Endodermal cell (in vitro differentiated cells): ENCODE results near the gene FOXO6. TPM values are rescaled to one million over a fixed set of nuclear protein-coding genes. Genes with fewer than 3 reads are reported as not detected.
A peak's percentile ranks its signal among the peaks of the same experiment; 100 is the strongest.
"Not testable (repeated sequence)": the region's sequence is repeated elsewhere in the genome, so short reads cannot be mapped to it uniquely, and the experiment has no call there.

ENCODE experiments used
- DNase-seq: peaks from one replicate; pipeline ENCODE4 v3.0.0-alpha.2; 2017
- H3K27ac ChIP-seq: 2 replicates; pipeline ENCODE4 v1.5.1; 2013; ENCODE audit warnings: mild to moderate bottlenecking, low read depth, low read length, moderate library complexity
- H3K27me3 ChIP-seq: 2 replicates; pipeline ENCODE4 v1.6.1; 2013; ENCODE audit warnings: mild to moderate bottlenecking, low read length, moderate library complexity; ENCODE audit not compliant: insufficient read depth, control insufficient read depth, poor library complexity, severe bottlenecking
- H3K36me3 ChIP-seq: 2 replicates; pipeline ENCODE4 v1.7.0; 2013; ENCODE audit warnings: mild to moderate bottlenecking, low read length, moderate library complexity; ENCODE audit not compliant: control insufficient read depth, insufficient read depth
- H3K4me1 ChIP-seq: one replicate; pipeline ENCODE4 v1.7.0; 2013; ENCODE audit warnings: low read length; ENCODE audit not compliant: control insufficient read depth, insufficient read depth
- H3K4me3 ChIP-seq: 2 replicates; pipeline ENCODE4 v1.5.1; 2013; ENCODE audit warnings: mild to moderate bottlenecking, low read length, moderate library complexity
- H3K9ac ChIP-seq: 2 replicates; pipeline ENCODE4 v1.6.1; 2013; ENCODE audit warnings: mild to moderate bottlenecking, low read length, moderate library complexity; ENCODE audit not compliant: poor library complexity, severe bottlenecking; ENCODE audit errors: extremely low read depth
- H3K9me3 ChIP-seq: 2 replicates; pipeline ENCODE4 v1.6.1; 2013; ENCODE audit warnings: mild to moderate bottlenecking, low read length, moderate library complexity; ENCODE audit not compliant: control insufficient read depth
- H3K27ac Mint-ChIP-seq: 2 replicates; pipeline ENCODE4 v1.8.0; 2020; ENCODE audit warnings: mixed read lengths
- H3K27me3 Mint-ChIP-seq: 2 replicates; pipeline ENCODE4 v1.8.0; 2021; ENCODE audit warnings: mild to moderate bottlenecking, mixed read lengths; ENCODE audit not compliant: insufficient read depth
- H3K36me3 Mint-ChIP-seq: 2 replicates; pipeline ENCODE4 v1.8.0; 2020; ENCODE audit warnings: low read depth, mixed read lengths
- H3K4me1 Mint-ChIP-seq: 2 replicates; pipeline ENCODE4 v1.8.0; 2020; ENCODE audit warnings: mixed read lengths
- H3K4me3 Mint-ChIP-seq: 2 replicates; pipeline ENCODE4 v1.8.0; 2020; ENCODE audit warnings: mild to moderate bottlenecking, moderate library complexity, mixed read lengths
- H3K9me3 Mint-ChIP-seq: 2 replicates; pipeline ENCODE4 v1.8.0; 2020; ENCODE audit warnings: mild to moderate bottlenecking, mixed read lengths
- WGBS, 2 experiments: methylation state at CpG; one replicate each; pipeline versions ENCODE4 v1.1.5 to v1.1.7; 2013; ENCODE audit warnings: missing lambda C conversion rate in 2 of 2, mixed read lengths in 1 of 2; ENCODE audit not compliant: insufficient coverage in 1 of 2, insufficient read length in 1 of 2; 5-methylcytosine and 5-hydroxymethylcytosine counted together
- total RNA-seq, 2 donors: library from RNA; stranded (reverse); fragmentation: NEBNext Ultra II Directional in 1 of 2; extraction: Animal tissue kit (Norgen Biotek cat#: 25700) in 1 of 2; gene quantifications; 2 replicates in 1 of 2; 3 replicates in 1 of 2; pipeline ENCODE4 v1.2.1, GENCODE V29; 2021
- TF ChIP-seq, protein P1 (sequence below): fragments of 200-600 bp; sonication (generic); conservative IDR thresholded peaks from 2 replicates; pipeline ENCODE4 v1.5.0; 2021; ENCODE audit warnings: antibody characterized with exemption, mild to moderate bottlenecking

The FOXO6 gene
- total RNA-seq, 2 donors from 2014 or later = 1.7 to 1.8 TPM

DNA sequence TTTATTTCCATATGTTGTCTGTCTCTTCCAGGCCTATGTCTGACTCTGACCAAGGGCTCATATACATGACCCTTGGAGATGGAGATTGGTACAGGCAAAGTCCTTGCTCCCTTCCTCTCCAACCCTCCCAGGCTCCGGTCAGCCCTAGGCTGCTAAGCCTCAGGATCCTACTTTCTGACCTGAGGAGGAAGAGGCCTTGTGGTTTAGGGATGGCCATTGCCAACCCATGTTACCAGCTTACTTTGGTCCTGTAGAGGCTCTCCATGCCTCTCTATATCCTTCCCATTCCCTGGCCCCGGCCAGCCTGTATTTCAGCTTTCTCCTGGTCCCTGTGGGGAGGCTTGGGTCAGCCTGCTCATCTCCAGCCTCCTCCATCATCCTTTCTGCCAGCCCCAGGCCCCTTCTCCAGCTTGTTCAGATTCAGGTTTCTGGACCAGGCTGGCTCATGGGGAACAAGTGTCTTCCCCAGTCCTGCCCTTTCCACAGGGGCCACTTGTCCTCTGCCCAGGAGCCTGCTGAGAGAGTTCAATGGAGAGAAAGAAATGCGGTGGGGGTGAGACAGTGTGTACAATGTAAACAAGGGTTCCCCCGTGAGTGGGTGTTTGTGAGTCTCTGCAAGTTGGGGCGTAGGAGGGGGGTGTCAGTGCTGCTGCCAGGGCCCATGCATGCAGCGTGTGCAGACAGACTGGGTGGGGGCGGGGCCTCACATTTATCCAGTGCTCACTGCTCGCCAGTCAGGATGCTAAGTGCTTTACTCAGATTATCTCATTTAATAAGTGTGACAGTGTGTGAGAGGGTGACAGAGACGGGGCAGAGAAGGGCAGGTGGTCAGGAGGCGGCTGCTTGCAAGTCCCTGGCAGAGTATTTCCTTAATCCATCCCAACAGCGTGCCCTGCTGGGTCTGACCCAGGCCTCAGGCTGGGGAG is 31.3 kb upstream of the FOXO6 start:
- Mint-ChIP-seq H3K36me3 (no peaks in the 10 kb centered on the region), H3K4me3 (no peak overlapping the region), H3K4me1 (peaks cover 5% of the 10 kb centered on the region), H3K27me3 (no peaks in the 10 kb centered on the region), H3K9me3 (peaks cover 10% of the 10 kb centered on the region), H3K27ac (no peak overlapping the region)
- Histone ChIP-seq H3K9me3 (peaks cover 5% of the 10 kb centered on the region), H3K27me3 (no peaks in the 10 kb centered on the region), H3K4me1 (no peaks in the 10 kb centered on the region), H3K9ac (no peak overlapping the region), H3K36me3 (no peaks in the 10 kb centered on the region), H3K27ac (no peak overlapping the region), H3K4me3 (no peak overlapping the region)
- TF ChIP-seq, protein P1, sequence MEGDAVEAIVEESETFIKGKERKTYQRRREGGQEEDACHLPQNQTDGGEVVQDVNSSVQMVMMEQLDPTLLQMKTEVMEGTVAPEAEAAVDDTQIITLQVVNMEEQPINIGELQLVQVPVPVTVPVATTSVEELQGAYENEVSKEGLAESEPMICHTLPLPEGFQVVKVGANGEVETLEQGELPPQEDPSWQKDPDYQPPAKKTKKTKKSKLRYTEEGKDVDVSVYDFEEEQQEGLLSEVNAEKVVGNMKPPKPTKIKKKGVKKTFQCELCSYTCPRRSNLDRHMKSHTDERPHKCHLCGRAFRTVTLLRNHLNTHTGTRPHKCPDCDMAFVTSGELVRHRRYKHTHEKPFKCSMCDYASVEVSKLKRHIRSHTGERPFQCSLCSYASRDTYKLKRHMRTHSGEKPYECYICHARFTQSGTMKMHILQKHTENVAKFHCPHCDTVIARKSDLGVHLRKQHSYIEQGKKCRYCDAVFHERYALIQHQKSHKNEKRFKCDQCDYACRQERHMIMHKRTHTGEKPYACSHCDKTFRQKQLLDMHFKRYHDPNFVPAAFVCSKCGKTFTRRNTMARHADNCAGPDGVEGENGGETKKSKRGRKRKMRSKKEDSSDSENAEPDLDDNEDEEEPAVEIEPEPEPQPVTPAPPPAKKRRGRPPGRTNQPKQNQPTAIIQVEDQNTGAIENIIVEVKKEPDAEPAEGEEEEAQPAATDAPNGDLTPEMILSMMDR = no peak
- WGBS, 2 experiments = 85 to 100% methylated on average over 1 to 11 of the region's 11 CpGs
- DNase-seq = no peak

DNA sequence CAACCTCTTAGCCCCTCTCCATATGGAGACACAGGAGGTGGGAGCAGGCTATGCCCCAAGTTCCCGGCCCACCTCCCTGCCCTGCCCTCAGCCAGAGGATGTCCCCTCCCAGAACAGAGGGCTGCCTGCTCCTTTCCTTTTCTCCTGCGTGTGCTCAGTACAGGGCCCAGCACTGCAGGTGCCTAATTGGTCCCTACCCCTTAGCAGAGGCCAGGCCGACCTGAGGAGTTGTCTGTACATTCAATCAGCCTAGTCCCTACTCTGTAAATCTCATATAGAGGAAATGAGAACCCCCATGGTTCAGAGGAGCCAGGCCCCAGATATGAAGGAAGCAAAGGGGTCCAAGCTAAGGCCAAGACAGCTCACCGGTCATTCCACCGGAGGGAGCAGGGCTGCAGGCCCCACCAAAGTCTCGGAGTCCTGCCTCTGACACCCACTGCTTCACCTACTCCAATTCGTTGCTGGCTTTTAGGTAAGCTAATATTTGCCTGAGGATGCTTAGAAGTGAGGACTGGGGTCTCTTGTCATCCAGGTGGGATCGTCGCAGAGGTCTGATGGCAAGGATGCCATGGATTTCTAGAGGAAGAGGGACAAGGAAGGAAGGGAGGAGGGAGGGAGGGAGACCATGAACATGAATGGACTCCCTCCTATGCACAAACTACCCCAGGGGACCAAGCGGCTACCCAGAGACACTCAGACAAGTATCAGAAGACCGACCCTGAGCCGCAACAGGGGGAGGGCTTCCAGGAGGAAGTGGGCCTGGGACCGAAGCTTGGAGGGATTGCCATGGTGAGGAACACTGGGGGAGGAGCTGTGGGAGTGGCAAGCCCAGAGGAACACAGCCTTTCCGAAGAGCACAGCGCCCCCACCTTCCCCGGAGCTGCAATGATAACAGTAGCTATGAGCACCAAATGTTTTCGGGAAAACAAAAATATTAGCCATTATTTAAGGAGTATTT is 30.4 kb upstream of the FOXO6 start:
- Histone ChIP-seq H3K27ac (no peak overlapping the region), H3K4me3 (no peak overlapping the region), H3K9ac (no peak overlapping the region), H3K9me3 (peaks cover 5% of the 10 kb centered on the region), H3K4me1 (no peaks in the 10 kb centered on the region), H3K27me3 (no peaks in the 10 kb centered on the region), H3K36me3 (no peaks in the 10 kb centered on the region)
- Mint-ChIP-seq H3K4me3 (no peak overlapping the region), H3K9me3 (peaks cover 15% of the 10 kb centered on the region), H3K27me3 (no peaks in the 10 kb centered on the region), H3K27ac (peak overlapping the region; percentile 37), H3K36me3 (no peaks in the 10 kb centered on the region), H3K4me1 (peaks cover 5% of the 10 kb centered on the region)
- peak; percentile 91 for DNase-seq
- 29 to 57% methylated on average over 7 to 17 of the region's 17 CpGs for WGBS, 2 experiments
- TF ChIP-seq, protein P1 = peak; percentile 60

DNA sequence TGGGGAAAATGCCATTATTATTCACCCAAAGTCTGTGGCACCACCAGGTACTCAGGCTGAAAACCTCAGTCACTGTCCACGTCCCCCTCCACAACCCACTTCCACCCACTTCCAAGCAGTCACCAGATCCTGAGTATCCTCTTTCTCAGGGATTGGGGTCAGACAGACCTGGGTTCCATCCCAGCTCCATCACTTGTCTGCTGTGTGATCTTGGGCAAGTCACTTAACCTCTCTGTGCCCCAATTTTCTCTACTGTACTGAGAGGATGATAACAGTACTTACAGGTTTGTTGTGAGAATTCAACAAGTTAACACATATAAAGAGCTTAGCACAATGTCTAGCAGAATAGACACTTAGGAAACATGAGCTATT is 29.7 kb upstream of the FOXO6 start:
- H3K4me1 ChIP-seq = no peaks in the 10 kb centered on the region
- TF ChIP-seq, protein P1 = no peak
- no peak overlapping the region for H3K9ac ChIP-seq
- peaks cover 5% of the 10 kb centered on the region for H3K4me1 Mint-ChIP-seq
- no peak for DNase-seq
- H3K36me3 Mint-ChIP-seq = no peaks in the 10 kb centered on the region
- H3K27ac Mint-ChIP-seq = peak overlapping the region; percentile 37
- peaks cover 15% of the 10 kb centered on the region for H3K9me3 Mint-ChIP-seq
- H3K27ac ChIP-seq = no peak overlapping the region
- no peaks in the 10 kb centered on the region for H3K36me3 ChIP-seq
- peaks cover 5% of the 10 kb centered on the region for H3K9me3 ChIP-seq
- H3K4me3 Mint-ChIP-seq = no peak overlapping the region
- WGBS, 2 experiments = 50 to 100% methylated on average over 1 of the region's 1 CpG
- no peak overlapping the region for H3K4me3 ChIP-seq
- peaks cover 2% of the 10 kb centered on the region for H3K27me3 Mint-ChIP-seq
- H3K27me3 ChIP-seq = no peaks in the 10 kb centered on the region

DNA sequence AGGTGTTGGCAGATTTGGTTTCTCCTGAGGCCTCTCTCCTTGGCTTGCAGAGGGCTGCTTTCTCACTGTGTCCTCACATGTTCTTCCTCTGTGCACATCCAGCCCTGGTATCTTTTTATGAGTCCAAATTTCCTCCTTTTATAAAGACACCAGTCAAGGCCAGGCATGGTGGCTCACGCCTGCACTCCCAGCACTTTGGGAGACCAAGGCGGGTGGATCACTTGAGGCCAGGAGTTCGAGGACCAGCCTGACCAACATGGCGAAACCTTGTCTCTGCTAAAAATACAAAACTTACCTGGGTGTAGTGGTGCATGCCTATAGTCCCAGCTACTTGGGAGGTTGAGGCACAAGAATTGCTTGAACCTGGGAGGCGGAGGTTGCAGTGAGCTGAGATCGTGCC is 29.1 kb upstream of the FOXO6 start:
- WGBS, 2 experiments = 95 to 96% methylated on average over 6 of the region's 6 CpGs

More for the DNA sequence above, 29.1 kb upstream of the FOXO6 start:
- not testable (repeated sequence) for H3K36me3 Mint-ChIP-seq, DNase-seq, H3K27ac Mint-ChIP-seq, H3K27me3 Mint-ChIP-seq, H3K27me3 ChIP-seq, H3K36me3 ChIP-seq, H3K9me3 ChIP-seq, H3K4me1 ChIP-seq, H3K4me3 Mint-ChIP-seq, H3K4me3 ChIP-seq, H3K27ac ChIP-seq, H3K4me1 Mint-ChIP-seq, H3K9ac ChIP-seq
- H3K9me3 Mint-ChIP-seq = peaks cover 15% of the 10 kb centered on the region
